PC-9 (cell line): Measurements from ENCODE around the gene FLOT1.

Source experiments
- EZH2 ChIP-seq: fragments of 200-600 bp; sonication (generic); IDR thresholded peaks from 2 replicates; pipeline ENCODE4 v1.8.0; 2017; ENCODE audit warnings: antibody characterized with exemption, low read depth
- TF ChIP-seq, protein P1 (sequence below): fragments of 200-600 bp; sonication (generic); conservative IDR thresholded peaks from 2 replicates; pipeline ENCODE4 v1.6.1; 2017; ENCODE audit warnings: mixed run types, antibody characterized with exemption, mild to moderate bottlenecking, moderate library complexity

GRCh38 chr6:30687659-30688431 lies 54.6 kb downstream of the FLOT1 start:
- no peak for TF ChIP-seq EZH2
- TF ChIP-seq, protein P1, sequence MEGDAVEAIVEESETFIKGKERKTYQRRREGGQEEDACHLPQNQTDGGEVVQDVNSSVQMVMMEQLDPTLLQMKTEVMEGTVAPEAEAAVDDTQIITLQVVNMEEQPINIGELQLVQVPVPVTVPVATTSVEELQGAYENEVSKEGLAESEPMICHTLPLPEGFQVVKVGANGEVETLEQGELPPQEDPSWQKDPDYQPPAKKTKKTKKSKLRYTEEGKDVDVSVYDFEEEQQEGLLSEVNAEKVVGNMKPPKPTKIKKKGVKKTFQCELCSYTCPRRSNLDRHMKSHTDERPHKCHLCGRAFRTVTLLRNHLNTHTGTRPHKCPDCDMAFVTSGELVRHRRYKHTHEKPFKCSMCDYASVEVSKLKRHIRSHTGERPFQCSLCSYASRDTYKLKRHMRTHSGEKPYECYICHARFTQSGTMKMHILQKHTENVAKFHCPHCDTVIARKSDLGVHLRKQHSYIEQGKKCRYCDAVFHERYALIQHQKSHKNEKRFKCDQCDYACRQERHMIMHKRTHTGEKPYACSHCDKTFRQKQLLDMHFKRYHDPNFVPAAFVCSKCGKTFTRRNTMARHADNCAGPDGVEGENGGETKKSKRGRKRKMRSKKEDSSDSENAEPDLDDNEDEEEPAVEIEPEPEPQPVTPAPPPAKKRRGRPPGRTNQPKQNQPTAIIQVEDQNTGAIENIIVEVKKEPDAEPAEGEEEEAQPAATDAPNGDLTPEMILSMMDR = no peak
